ENCODE data around the gene ZNF689. TPM values are rescaled to one million over a fixed set of nuclear protein-coding genes. Genes with fewer than 3 reads are reported as not detected.

The ZNF689 gene
- total and polyA plus RNA-seq, 2 of the 13 experiments (the other 11 are each of a cell fraction or from before 2014, with no cell fraction given) = 9.7 to 19.5 TPM

GRCh38 chr16:30567160-30567990 lies 42.8 kb downstream of the ZNF689 start (continued):
- TF ChIP-seq ZNF512B (CRISPR knock-in tag; IDR thresholded peaks at IDR 0.05; ENCODE audit: borderline replicate concordance) (no peak), ZNF570 (CRISPR knock-in tag; IDR thresholded peaks at IDR 0.05; ENCODE audit: borderline replicate concordance) (no peak), USF2 (IDR thresholded peaks at IDR 0.05; ENCODE audit: low read depth, low read length) (no peak), USF2 (CRISPR knock-in tag; IDR thresholded peaks at IDR 0.05; ENCODE audit: borderline replicate concordance) (no peak), MXD1 (CRISPR knock-in tag; IDR thresholded peaks at IDR 0.05) (no peak), ZNF660 (CRISPR knock-in tag; IDR thresholded peaks at IDR 0.05; ENCODE audit: borderline replicate concordance, low read depth) (no peak), STAT6 (CRISPR knock-in tag; IDR thresholded peaks at IDR 0.05; ENCODE audit: borderline replicate concordance) (no peak), ZFP1 (CRISPR knock-in tag; IDR thresholded peaks at IDR 0.05) (no peak), MLX (CRISPR knock-in tag; IDR thresholded peaks at IDR 0.05) (no peak), EED (CRISPR knock-in tag; IDR thresholded peaks at IDR 0.05) (no peak), POLR2G (IDR thresholded peaks at IDR 0.05; ENCODE audit: low read depth, low read length) (no peak), ZMYM3 (CRISPR knock-in tag; IDR thresholded peaks at IDR 0.05) (0 out of 2 replicates have a peak, but pooled peaks have one; percentile 35), NFYC (CRISPR knock-in tag; IDR thresholded peaks at IDR 0.05) (no peak), POLR2AphosphoS2 (IDR thresholded peaks at IDR 0.05; ENCODE audit: low read depth, low read length) (no peak), TERF1 (CRISPR knock-in tag; IDR thresholded peaks at IDR 0.05) (no peak), CEBPB (IDR thresholded peaks at IDR 0.05; ENCODE audit: borderline replicate concordance, low read depth, low read length) (peak; percentile 0; the same call in 1 of the 2 replicates), MAFF (IDR thresholded peaks at IDR 0.05; ENCODE audit: low read depth, low read length) (no peak), NPAS2 (CRISPR knock-in tag; IDR thresholded peaks at IDR 0.05; ENCODE audit: borderline replicate concordance) (no peak), ZNF749 (CRISPR knock-in tag; IDR thresholded peaks at IDR 0.05; ENCODE audit: borderline replicate concordance) (no peak)

Measured in HepG2 (cell line).